HEK293T (cell line): ENCODE results near the gene CRAT.

Source experiments
- BHLHE40 ChIP-seq: fragments of 450-650 bp; IDR thresholded peaks from 2 replicates; pipeline ENCODE4 v1.6.1; 2016; ENCODE audit warnings: mild to moderate bottlenecking, moderate library complexity, borderline replicate concordance
- L3MBTL2 ChIP-seq: fragments of 450-650 bp; conservative IDR thresholded peaks from 2 replicates; pipeline ENCODE4 v1.6.1; 2016; ENCODE audit warnings: mild to moderate bottlenecking
- SUZ12 ChIP-seq: fragments of 450-650 bp; IDR thresholded peaks from 2 replicates; pipeline ENCODE4 v1.6.1; 2016; ENCODE audit warnings: mild to moderate bottlenecking

- TF ChIP-seq SUZ12 (no peak), L3MBTL2 (no peak), BHLHE40 (no peak)
These were observed 31.7 kb downstream of the CRAT start for GRCh38 chr9:129078691-129079503.
